ENCODE results near the gene ADGRV1.

Gene ADGRV1

DNA sequence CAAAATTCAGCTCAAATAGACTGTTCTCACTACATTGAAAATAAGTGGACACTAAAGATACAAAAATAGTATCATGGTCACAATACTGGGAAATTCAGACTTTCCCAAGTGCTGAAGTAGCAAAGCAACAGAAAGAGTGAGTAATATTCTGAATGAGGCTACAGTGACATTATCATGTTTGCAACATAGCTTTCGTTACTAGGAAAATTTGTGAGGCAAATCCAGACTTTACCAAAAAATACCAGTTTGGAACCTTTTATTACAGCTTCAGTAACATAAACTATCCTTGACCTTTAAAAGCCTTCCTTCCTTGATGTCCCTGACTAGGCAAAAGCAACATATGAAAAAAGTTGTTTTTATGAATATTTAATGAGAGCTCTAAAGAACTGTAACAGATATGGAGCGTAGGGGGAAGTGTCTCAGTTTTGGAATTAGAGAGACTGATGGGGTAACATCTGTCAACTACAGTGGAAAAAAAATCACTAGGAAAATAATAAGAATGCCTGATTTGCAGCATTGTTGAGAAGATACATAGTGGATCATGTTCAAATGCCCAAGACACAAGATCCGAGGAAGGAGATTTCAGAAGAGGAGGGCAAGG, 312.9 kb downstream of the ADGRV1 start:
- DNase-seq (ENCODE audit: low read depth in 3 of 3), result no peak

DNA sequence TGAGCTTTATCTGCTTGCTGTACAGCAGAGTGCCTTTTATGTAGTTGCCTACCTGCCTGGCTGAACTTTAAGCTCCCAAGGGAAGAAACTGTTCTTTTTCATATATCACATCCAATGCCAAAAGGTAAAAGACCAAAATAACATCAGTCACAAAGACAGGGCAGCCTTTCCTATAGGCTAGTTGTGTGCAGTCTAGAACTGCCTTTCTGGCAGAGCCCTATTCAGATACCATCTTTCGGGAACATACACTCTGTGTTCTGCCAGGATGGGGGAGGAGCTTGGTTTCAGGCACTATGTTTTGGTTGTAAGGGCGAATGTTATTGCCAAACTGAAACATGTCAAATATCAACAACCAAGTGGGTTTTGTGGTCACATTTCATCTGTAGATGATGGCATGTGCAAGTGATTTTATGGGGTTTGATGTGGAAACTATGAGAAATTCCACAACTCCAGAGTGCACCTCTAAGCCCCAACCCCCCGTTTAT, 314.5 kb downstream of the ADGRV1 start:
- no peak for DNase-seq (ENCODE audit: low read depth in 3 of 3)

DNA sequence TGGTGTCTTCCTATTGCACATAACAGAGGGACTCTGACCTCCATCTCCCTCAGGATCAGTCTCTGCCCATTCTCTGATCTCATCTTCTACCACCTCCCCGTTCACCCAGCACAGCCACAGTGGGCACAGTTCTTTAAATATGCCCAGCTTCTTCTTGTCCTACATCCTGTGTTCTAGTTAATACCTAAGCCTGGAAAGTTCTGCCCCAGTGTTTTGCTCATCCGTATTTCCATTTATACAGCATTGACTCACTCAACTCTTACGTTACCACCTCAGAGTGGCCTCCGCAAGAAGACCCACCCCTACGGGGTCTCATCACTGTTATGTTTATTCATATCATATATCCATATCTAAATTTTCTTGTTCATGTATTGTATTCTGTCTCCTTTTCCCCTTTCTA, 315.5 kb downstream of the ADGRV1 start:
- DNase-seq (ENCODE audit: low read depth in 3 of 3), result no peak

DNA sequence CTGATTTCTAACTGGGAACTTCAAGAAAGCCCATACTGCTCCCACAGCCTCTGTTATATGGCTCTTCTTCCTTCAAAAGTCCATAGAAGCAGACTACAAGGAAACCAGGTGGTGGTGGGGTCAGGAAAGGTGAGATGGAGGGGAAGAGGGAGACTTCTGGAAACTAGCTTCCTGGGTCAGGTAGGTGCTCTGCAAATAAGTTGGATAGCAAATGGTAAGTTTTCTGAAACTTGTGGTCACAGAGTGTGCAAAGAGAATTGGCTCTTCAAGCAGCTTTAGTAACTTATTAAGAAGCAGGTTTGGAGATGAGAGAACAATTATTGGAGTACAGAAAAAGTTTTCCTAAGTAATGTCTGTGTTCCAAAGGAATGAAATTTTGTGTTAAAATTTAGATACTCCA, 316.9 kb downstream of the ADGRV1 start:
- DNase-seq (ENCODE audit: low read depth in 3 of 3), result no peak

DNA sequence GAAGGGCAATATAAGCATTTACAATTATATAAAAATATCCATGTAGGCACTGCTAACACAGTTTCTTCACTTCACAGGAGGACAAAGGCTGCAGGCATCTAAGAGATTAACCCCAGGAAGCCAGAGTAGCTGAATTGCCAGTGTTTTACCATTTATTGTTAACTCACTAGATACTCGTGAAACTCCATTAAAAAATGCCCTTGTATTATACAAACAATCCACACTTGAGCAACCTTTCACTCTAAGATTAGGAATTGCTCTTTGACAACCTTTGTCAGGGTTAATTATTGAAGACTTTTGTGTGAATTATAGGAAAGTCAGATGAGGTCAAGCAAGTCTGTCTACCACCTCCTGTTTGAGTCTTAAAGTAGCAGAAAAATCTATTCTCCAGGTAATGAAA, 317.8 kb downstream of the ADGRV1 start:
- no peak for DNase-seq (ENCODE audit: low read depth in 3 of 3)

DNA sequence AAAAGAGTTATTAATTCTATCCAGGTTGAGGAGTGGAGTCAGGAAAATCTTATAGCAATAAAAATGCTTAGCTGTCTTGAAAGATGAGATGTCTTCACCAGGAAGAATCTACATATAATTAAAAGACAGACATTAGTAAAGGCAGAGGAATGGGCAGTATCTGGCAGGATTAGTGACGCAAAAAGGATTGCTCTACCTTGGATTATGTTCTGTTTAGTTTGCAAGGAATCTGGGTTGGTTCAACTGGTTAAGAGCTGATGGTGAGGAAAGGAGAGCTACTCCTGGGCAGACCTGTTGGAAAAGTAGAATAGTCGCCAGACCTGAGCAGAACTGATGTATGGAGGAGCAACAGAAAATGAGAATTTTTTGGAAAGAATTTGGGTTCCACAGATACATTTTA, 318.5 kb downstream of the ADGRV1 start:
- no peak for DNase-seq (ENCODE audit: low read depth in 3 of 3)

DNA sequence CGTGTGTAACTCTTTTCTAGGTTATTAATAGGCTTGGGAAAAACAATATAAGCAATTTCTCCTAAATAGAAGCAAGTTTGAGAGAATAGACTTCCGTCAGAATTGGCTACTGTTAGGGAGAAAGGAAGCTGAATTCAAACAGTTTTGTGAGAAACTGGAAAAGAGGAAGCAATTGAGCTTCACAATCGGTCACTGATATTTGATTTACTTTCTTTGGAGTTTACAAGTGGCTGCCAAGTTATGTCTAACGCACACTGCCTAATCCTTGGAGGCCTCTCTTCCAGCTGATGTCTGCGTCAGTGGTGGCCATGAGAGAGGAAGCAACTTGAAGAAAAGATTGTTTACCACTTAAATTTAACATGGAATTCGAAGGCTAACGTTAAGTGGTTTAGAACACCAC, 319.5 kb downstream of the ADGRV1 start:
- DNase-seq (ENCODE audit: low read depth in 3 of 3), result no peak

DNA sequence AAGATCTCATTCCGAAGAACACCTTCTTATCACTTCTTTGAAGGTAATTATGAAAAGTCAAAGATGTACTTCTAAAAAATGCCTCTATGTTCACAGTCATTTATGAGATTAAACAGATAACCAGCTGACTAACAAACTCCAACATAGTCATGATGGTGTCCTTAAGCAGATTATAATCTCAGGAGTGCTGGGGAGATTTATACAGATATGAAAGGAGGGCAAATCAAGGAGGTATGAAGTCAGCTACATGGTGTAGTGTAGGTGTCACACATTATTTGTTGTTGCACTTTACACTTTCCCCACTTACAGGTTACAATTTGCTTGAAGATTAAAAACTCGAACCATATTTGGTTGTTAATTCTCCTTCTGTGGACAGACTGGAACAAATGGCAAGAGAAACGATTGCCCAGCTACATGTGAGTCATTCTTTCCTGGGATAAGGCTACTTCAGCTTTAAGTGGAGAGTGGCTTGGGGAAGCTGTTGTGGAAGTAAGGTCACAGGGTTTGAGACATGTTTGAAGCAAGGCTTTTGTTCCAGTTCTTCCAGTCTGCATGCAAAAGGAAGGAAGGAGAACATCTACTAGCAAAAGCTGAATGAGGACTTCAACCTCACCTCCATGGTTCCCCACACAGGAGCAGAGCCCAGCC, 320.1 kb downstream of the ADGRV1 start:
- DNase-seq (ENCODE audit: low read depth in 3 of 3), result no peak

DNA sequence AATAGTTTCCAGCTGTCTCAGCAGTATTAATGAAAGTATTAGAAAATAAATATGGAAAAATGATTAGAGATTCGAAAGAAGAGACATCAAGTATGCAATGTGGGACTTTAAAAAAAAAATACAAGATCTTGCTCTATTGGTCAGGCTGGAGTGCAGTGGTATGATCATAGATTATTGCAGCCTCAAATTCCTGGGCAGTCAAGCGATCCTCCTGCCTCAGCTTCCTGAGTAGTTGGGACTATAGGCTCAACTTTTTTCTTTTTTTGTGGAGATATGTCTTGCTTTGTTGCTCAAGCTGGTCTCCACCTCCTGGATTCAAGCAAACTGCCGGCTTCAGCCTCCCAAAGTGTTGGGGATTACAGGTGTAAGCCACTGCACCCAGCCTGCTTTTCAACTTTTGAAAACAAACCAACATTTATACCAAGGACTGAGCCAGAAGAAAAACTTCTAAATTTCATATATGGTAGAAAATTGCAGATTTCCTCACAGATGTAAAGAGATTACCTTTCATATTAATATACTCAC, 323.1 kb downstream of the ADGRV1 start:
- no peak for DNase-seq (ENCODE audit: low read depth in 3 of 3)

DNA sequence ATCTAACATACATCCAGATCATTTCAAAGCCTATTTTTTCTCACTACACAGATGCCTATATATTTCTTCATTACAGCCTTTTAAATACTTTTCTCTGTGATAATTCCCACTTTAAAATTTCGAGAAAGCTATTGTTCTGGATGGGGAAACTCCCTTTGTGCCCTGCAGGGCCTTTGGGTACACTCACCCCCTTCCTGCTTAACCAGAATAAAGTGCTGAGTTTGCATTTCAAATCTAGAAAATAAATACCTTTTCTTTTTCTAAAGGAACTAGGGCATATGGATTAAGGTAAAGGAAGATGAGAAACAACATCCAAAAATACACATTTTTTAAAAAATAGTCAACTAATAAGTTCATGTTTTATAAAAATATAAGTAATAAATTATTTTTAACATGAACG, 323.9 kb downstream of the ADGRV1 start:
- DNase-seq (ENCODE audit: low read depth in 3 of 3), result no peak

DNA sequence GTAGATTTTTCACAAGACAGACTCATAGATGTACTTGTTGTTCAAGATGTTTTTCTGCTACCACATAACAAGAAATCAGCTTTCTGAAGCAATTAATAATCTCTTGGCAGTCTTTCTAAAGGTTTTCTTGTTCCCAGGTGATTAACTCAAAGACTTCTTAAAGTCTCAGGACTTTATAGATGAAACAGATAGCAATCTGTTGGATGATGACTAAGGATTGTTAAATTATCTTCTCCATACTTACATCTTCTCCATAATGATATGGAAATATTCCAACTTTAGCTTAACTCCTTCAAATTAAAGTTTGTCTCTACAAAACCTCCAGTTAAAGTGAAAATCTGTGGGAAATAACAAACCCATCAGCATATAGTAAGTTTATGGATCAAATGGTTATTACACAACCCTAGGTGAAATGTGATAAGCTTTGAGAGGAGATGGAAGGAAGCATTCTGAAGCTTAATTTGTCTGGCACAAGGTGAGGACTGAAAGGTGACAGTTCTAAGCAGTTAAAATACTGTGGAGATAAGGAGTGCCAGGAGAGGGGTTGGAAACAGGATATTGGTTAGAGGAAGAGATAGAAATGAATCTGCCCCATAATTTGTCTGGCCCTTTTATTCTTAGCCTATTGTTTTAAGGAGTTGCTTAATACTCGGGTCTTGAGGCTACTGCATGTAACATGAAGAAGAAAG, 326.7 kb downstream of the ADGRV1 start:
- no peak for DNase-seq (ENCODE audit: low read depth in 3 of 3)

DNA sequence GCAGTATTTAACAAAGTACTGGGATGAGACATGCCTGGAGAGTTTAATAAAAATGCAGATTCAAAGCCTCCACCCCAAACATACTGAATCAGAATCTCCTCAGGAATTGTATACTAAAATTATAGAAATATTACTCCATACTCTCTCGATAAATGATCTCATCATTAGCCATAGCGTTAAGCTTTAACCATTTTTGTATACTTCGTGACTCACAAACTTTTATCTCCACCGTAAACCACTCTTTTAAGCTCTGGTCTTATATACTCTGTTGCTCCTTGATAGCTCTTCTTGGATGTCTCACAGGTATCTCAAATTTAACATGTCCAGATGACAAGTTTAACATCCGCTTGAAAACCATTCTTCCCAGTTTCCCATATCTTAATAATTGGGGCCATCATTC, 327.8 kb downstream of the ADGRV1 start:
- DNase-seq (ENCODE audit: low read depth in 3 of 3), result no peak

DNA sequence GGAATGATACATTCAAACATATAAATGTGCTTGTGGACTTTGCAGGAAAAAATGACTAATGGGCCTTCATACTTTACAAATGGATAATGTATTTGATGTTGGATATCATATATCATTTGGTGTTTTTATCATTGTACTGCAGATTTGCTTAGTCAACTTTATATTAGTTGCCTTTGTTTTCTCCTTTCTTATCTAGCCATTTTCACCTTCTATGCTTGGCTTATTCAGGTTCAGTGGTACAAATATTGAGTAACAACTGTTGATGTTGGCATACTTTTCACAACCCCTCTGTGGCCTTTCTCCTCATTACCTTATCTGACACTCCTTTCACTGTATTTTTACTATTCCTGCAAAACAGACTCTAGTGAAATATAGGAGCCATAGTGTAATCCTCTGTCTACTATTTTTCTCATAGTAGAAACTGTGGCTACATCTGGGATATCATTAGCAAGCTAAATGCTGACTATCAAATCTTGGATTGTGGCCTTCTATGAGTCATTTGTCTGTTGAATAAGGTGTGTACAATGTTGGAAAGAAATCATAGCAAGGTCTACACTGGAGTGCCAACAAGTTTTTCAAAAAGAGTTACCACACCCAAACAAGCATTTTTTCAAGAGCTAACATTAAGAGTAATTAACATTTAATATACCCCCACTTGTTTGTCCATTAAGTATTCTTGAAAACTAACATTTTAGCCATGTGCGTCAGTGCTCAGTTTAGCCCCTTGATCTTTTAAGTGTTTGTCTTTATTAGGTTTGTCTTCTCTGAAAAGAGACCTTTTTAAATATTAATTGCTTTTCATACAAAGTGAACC, 330.1 kb downstream of the ADGRV1 start:
- no peak for DNase-seq (ENCODE audit: low read depth in 3 of 3)

DNA sequence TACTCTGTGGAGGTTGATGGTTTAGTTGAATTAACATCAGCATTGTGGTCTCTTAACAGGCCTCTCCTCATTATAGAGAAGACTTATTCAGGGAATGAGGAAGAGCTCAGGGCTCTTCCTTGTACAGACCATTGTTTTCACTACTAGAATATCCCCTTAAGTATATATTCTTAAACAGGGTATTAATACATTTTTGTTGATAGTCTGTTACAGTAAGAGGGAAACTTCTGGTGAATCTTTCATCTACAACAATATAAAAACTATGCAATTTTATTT, 330.7 kb downstream of the ADGRV1 start:
- DNase-seq (ENCODE audit: low read depth in 3 of 3), result no peak

DNA sequence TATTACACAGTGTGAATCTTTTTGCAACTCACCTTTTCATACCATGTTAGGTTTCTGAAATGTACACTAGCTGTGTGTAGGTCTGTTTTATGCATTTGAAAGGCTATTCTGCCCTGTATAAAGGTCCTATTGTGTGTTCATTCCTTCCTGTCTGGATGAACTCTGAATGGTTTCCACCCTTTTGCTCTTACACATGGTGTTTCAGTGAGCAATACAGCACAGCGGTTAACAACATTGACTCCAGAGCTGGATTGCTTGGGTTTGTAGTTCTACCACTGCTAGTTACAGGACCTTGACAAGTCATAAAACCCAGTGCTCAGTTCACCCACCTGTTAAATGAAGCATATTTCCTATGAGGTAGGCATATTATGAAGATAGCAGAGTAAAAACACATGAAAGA, 331.6 kb downstream of the ADGRV1 start:
- no peak for DNase-seq (ENCODE audit: low read depth in 3 of 3)

DNA sequence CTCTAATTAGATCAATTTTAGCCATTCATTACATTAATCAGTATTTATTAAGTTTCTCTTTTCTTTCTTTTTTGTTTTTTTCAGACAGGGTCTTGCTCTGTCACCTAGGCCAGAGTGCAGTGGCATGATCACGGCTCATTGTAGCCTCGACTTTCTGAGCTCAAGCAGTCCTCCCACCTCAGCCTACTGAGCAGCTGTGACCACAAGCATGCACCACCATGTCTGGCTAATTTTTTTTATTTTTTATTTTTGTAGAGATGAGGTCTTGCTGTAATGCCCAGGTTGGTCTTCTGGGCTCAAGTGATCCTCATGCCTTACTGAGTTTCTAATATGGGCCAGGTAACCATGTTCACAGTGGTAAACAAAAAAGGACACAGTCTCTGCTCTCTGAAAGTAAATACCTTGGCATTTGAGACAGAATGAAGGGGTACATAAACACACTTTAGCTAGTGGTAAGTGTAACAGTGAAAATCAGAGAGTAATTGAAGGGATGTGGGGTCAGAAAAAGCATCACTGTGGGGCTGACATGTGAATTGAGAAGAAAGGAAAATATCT, 336.3 kb downstream of the ADGRV1 start:
- DNase-seq (ENCODE audit: low read depth in 3 of 3), result no peak

DNA sequence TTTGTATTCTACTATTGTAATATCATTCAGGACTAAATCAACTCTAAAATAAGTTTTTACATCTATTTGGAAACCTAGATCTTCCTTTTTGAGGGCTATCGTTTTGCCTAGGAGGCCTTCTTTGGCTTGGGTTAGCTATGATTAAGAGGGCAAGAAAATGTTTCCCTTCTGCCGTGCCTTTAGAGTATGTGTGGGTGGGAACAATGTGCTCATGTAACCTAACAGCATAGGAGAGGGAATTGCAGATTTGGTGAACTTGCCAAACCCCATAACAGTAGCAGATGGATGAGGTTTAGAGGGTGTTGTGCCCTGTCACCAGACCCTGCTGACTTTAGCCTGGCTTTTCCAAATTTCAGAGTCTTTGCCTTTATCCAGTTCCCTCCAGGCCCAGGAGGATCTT, 339.0 kb downstream of the ADGRV1 start:
- DNase-seq (ENCODE audit: low read depth in 3 of 3), result no peak

DNA sequence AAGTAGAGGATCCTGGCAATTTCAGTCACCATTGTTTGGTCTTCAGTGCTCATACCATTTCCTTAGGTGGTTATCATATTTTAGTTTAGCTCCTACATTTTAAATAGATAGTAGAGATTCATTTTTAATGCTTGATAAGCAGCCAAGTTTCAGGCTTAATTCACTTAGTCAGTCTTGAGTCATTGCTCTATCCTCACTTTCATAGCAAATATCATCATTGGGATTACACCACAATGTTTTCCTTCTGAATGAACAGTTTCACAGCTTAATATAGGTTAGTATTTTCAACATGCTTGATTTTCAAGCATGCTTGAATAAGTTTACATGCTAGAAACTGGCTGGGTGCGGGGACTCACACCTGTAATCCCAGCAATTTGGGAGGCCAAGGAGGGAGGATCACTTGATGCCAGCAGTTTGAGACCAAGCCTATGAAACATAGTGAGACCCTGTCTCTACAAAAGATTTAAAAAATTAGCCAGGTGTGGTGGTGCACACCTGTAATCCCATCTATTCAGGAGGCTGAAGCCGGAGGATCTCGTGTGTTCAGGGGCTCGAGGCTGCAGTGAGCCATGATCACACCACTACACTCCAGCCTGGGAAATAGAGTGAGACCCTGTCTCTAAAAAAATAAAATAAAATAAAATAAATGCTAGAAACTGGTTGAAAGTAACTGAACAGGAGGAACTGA, 339.9 kb downstream of the ADGRV1 start:
- DNase-seq (ENCODE audit: low read depth in 3 of 3), result no peak

DNA sequence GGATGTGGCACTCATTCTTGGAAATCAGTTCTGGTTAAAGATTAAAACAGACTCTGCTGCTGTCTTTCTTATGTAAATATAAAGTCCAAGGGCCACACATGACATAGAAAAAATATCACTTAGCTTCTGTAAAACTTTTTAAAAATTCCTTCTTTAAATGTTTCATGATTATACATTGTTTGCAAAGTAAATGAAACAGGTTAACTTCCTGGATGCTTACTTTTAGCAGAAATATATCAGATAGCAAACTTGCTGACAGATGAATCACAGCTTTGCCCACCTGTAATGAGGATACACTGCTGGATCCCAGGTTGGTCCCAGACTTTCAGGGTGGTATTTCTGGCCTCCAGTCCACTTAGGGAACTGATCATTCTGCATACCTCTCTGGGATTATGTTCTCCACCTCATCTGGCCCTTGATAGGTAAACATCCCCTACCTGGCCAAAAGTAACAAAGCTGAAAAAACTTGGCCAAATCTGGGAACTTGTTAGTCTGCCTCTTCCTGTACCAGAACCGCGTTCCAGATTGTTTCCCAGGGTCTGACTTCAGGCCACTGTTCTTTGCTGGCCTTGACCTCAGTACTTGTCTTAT, 340.5 kb downstream of the ADGRV1 start:
- DNase-seq (ENCODE audit: low read depth in 3 of 3), result no peak

DNA sequence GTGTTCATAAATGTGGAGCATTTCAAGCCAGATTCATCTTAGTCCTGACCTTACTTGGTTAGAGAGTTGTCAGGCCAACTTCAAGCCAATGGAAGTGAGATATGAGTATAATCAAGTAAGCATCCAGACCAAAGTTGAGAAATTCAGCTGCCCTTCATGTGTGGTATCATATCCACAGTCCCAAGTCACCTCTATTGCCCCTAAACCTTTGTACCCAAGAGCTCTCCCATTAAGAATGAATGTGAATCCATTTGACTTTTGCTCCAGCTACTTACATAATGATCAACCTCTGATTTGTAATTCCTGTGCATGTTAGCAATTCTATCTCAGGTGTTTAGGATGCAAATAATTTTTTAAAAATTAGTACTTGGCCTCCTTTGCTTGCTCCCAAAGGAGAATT, 342.7 kb downstream of the ADGRV1 start:
- no peak for DNase-seq (ENCODE audit: low read depth in 3 of 3)

DNA sequence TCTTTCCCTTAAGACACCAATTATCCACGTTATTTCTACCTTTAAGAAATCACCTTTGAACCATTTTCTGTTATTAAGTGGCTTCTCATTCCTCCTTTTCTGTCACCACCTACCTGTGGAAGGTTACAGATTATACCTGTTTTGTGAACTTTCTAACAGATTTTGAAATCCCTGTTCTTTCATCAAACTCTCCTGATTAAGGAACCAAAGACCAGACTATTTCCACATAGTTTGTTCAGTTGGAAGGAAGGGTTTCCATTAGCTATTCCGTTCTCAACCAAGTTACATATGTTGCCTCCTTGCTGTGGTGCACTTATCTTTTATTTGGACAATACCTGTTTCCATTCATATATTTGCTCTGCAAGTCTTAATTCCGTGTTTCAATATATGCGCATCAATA, 343.6 kb downstream of the ADGRV1 start:
- no peak for DNase-seq (ENCODE audit: low read depth in 3 of 3)
